HG02588 (cell line): ENCODE data around the gene LRBA.
"Not testable (repeated sequence)": the region's sequence is repeated elsewhere in the genome, so short reads cannot be mapped to it uniquely, and the experiment has no call there.

Source experiments
- ATAC-seq: cut with Tn5 transposase; IDR thresholded peaks from one replicate; pipeline ENCODE4 v1.9.1; 2021; ENCODE audit warnings: mild to moderate bottlenecking, moderate library complexity; ENCODE audit not compliant: unreplicated experiment

Gene LRBA

GRCh38 chr4:150579551-150580234, 435.4 kb downstream of the LRBA start:
- ATAC-seq: no peak

DNA sequence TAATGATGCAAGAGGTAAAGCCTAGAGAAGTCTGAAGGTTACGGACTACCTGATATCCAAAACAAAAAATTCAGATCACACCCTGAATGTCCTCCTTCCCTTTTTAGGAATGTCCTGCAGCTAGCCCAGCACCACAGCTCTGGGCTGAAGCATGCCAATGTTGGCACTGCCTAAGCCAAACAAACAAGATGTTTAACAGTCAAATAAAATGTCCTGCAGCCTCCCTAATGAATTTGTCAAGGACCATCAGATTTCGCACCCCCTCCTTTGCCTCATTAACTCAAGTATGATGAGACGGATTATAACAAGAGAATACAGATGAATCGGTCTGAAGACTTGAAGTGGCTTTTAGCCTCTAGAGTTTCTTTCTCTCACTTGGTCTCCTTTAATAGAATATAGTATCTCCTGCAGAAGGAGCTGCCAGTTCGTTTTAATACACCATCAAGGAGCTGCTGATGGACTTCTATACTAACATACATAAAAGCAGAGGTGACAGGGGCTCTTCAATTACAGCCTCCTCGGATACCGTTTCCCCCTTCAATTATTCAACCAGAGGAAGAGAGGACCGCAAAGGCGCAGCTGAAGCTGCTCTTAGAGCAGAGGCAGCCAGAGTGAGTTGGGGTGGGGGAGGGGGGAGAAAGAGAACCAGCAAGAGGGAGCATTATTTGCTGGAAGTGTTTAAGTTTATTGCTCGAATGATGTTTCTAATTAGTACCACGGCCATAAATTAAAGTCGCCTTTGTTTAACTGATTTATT, 436.2 kb downstream of the LRBA start:
- no peak for ATAC-seq

DNA sequence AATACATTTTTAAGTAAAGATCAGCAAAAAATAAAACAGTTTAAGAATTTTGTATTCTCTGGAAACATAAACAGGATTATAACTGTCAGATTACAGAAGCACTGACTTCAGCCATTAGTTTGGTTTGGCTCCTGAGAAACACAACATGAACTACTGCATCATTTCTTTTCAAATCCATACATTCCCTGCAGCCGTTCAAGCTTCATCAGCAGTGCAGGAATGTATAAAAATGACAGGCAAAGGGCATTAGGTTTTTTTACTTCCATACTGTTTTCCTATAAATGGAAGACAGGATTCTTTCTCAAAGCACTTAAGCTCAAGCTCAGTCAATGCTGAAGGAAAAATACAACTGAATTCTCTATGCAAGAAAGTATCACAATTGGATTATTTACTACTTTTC, 437.3 kb downstream of the LRBA start:
- ATAC-seq: no peak

GRCh38 chr4:150574678-150575077, 440.4 kb downstream of the LRBA start:
- no peak for ATAC-seq

DNA sequence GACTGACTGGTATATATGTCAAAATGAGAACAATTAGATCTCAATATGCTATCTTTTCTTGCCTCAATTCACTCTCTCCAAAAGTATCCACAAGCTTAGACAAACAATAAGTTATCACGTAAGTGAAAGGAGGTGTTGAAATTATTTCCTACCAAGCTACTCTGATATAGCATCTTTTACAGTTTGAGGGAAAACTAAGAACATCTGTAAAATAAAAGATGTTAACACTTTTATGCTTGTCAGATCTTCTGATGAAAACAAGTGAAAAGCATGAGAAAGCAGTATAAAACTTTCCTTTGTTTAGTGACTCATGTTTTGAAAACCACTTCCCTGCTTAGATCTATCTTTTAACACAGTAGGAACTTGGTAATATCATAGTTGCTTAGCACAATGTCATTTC, 441.6 kb downstream of the LRBA start:
- no peak for ATAC-seq

DNA sequence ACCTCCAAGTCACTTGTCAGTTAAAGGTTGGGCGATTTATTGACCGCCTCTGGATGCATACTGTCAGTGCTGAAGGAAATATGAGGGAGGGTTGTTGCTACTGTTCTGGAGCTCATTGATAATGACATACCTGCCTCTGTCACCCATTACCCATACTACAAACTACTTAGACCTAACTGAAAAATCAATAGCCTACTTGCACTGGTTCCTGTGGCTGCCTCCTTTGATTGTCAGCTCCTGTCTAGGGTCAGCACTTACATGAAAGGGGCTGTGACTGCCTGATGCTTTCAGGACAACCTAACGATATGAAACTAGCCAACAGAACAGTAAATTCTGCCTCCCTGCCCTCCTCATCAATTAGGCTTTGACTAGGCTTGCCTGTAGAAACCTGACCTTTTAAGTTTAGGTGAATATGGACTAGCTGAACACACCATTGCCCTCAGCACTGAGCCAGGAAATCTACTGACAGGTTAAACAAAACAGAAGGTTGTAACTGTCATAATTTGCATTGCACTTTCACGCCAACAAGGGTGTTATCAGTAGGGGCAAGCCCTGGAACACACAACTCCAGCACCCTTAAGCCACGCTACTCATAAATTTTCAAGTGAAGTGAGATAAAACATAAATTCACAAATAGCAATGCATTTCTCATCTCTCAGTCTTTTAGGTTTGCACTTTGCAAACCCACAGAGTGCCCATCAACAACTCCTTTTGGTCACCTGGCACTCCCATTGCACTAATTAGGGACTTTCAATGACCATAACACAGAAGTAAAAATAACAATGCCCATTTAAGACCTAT, 442.2 kb downstream of the LRBA start:
- ATAC-seq: no peak

- no peak for ATAC-seq
Measured at GRCh38 chr4:150570862-150571261, 444.2 kb downstream of the LRBA start.

DNA sequence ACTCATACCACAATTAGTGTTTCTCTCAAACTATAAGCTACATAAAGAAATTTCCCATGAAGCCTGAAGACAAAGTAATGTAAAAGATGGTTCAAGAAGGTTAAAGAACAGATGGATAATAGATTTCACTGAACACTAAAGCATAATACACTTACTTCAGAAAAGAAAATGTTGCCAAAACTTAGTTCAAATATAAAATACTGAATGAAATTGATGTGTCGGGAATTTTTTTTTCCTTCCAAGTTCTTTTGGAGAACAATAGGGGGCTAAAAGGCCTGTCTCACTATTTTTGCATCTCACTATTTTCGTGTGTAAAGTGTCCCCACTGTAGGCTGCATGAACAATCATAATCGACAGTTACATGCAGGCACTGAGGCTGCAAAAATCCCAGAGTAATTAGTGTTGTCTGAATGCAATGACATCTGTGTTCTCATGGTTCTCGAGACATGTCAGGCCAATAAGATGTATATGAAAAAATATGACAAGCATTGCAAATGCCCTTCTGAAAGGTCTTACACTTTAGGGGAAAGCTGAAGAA, 445.0 kb downstream of the LRBA start:
- no peak for ATAC-seq

GRCh38 chr4:150569384-150569987, 445.6 kb downstream of the LRBA start:
- ATAC-seq: no peak

GRCh38 chr4:150567070-150567469, 448.0 kb downstream of the LRBA start:
- no peak for ATAC-seq

DNA sequence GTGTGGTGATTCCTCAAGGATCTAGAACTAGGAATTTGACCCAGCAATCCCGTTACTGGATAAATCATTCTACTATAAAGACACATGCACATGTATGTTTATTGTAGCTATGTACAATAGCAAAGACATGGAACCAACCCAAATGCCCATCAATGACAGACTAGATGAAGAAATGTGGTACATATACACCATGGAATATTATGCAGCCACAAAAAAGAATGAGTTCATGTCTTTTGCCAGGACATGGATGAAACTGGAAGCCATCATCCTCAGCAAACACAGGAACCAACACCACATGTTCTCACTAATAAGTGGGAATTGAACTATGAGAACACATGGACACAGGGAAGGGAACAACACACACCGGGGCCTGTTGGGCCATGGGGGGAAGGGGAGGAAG, 450.1 kb downstream of the LRBA start:
- not testable (repeated sequence) for ATAC-seq

DNA sequence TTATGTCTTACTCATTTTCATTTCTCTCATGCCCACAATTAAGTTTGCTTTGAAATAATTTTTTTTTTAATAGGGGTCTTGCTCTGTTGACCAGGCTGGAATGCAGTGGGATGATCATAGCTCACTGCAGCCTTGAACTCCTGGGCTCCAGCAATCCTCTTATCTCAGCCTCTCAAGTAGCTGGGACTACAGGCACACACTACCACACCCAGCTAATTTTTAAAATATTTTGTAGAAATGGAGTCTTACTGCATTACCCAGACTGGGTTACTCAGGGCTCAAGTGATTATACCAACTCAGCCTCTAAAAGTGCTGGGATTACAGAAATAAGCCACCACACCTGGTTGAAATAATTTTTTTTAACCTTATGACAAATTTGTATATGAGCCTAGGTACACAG, 452.3 kb downstream of the LRBA start:
- no peak for ATAC-seq

DNA sequence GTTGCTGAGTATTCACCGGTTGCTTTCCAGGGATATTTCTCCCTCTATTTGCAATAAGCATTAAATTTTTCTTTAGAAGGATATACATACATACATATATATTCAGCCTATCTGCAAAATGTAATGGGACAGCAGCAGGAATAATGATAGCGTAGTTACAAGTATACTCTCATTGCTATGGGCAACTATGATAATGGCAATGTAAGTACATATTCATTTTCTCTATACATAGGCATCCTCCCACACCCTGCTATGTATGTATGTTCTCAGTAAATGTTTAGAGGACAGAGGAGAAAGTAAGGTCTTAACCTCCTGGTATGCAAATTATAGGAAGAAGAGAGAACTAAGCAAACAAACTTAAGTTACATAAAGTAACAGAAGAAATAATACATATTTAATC, 452.8 kb downstream of the LRBA start:
- ATAC-seq: no peak

DNA sequence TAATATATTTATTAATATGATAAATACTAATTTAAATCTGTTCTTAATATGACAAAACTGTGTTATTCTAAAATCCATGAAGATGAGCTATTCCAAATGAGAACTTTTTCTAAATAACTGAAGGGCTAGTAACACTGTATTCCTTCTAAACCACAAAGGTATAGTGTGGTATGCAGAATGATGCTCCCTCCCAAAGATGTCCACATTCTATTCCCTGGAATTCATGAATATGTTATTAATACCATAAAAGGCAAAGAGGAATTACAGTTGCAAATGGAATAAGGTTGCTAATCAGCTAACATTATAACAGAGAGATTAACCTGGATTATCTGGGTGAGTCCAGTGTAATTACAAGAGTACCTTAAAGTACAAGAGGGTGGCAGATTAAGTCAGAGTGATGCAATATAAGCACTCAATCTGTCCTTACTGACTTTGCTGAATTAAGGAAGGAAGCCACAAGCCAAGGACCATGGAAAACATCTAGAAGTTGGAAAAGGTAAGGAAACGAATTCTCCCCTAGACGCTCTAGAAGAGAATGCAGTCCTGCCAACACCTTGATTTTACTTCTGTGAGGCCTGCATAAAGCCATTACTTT, 453.8 kb downstream of the LRBA start:
- no peak for ATAC-seq

DNA sequence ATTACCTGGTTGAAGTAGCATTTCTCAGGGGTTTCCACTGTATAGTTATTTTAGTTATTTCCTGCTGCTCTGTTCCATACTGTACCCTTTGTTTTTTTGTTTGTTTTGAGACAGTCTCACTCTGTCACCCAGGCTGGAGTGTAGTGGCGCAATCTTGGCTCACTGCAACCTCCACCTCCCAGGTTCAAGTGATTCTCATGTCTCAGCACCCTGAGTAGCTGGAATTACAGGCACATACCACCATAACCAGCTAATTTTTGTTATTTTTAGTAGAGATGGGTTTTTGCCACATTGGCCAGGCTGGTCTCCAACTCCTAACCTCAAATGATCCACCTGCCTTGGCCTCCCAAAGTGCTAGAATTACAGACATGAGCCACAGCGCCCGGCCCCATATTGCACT, 457.3 kb downstream of the LRBA start:
- ATAC-seq: not testable (repeated sequence)

GRCh38 chr4:150547154-150547838, 467.8 kb downstream of the LRBA start:
- ATAC-seq: no peak

DNA sequence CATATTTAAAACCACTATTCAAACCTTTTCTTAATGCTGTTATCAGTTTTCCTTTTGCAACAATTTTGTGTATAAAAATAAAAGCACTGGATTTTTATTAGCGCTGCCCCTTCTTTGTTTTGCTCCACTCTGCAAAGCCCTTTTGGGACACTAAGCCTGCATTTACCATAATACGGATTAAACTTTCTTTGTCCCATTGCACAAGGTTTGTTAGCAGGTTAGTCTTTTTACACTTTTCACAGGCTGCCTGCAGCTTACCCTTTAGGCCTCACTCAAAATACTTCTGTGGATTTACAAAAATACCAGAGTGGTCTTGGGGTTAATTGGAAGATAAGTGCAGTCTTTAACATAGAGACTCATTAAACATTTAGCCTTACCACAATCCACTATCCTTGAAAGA, 468.8 kb downstream of the LRBA start:
- ATAC-seq: no peak

DNA sequence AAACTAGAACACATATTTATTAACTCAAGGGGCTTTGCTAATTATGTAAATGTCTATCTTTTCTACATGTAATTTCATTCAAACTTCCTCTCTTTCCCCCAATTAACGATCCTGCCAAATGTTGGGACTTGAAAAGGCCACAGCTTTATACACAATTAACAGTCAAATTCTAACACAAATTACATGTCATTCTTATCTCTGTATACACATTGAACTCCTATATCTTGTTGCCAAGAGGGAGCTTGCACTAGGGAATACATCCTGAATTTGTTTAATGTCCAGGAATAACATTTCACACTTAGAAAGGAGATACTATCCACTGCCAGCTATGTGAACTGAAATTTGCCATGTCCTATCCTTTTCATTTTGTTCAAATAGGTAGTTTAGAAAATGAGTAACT, 472.0 kb downstream of the LRBA start:
- ATAC-seq: no peak

GRCh38 chr4:150541681-150542080, 473.4 kb downstream of the LRBA start:
- ATAC-seq: no peak

DNA sequence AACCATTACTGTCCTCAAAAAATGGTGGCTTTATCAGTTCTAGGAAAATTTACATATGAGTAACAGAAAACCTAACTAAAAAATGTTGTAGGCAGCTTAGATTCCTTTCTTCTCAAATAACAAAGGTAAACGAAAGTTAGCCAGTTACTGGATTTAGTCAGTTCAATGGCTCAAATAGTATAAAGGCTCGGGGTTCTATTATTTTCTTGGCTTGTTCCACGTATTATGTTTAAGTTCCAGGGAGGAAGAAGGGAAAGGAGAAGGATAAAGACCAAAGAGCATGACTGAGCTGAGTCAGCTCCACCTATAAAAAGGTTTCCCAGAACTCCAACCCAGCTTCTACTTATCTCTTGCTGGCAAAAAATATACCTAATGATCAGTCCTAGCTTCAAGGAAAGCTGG, 474.1 kb downstream of the LRBA start:
- no peak for ATAC-seq
